Calu3 (cell line): ENCODE results near the gene SPPL3. TPM values are rescaled to one million over a fixed set of nuclear protein-coding genes. Genes with fewer than 3 reads are reported as not detected.
"Not testable (repeated sequence)": the region's sequence is repeated elsewhere in the genome, so short reads cannot be mapped to it uniquely, and the experiment has no call there.

ENCODE experiments used
- BruUV-seq: library from RNA; stranded (reverse); fragments of 400-500 nt; replicated peaks from 2 replicates; lab custom pipeline; 2021; lab: Mats Ljungman, UMichigan
- CTCF ChIA-PET: fragments of 300-600 bp; sonication (Branson Sonifier 250); formaldehyde crosslinking; loops from one replicate; lab custom pipeline; 2022; ENCODE audit warnings: antibody characterized with exemption; lab: Charles Lee
- DNase-seq: peaks from one replicate; pipeline ENCODE4 v3.0.0; 2022
- H3K27ac Mint-ChIP-seq: one replicate; pipeline ENCODE4 v1.8.0; 2022; ENCODE audit warnings: mixed read lengths; ENCODE audit not compliant: unreplicated experiment
- H3K27me3 Mint-ChIP-seq: one replicate; pipeline ENCODE4 v1.8.0; 2022; ENCODE audit warnings: mixed read lengths; ENCODE audit not compliant: unreplicated experiment
- H3K36me3 Mint-ChIP-seq: one replicate; pipeline ENCODE4 v1.8.0; 2022; ENCODE audit warnings: mild to moderate bottlenecking, moderate library complexity, mixed read lengths; ENCODE audit not compliant: insufficient read depth, unreplicated experiment
- H3K4me1 Mint-ChIP-seq: one replicate; pipeline ENCODE4 v1.8.0; 2022; ENCODE audit warnings: mild to moderate bottlenecking, low read depth, mixed read lengths; ENCODE audit not compliant: unreplicated experiment
- H3K4me3 Mint-ChIP-seq: one replicate; pipeline ENCODE4 v1.8.0; 2022; ENCODE audit warnings: mild to moderate bottlenecking, low read depth, moderate library complexity, mixed read lengths; ENCODE audit not compliant: unreplicated experiment
- H3K9me3 Mint-ChIP-seq: one replicate; pipeline ENCODE4 v1.8.0; 2022; ENCODE audit warnings: low read depth, mixed read lengths; ENCODE audit not compliant: unreplicated experiment
- CTCF ChIP-seq: fragments of 200-600 bp; IDR thresholded peaks from one replicate; pipeline ENCODE4 v1.8.0; 2022; ENCODE audit warnings: antibody characterized with exemption; ENCODE audit not compliant: unreplicated experiment
- intact Hi-C: fragments of 100-400 bp; cut with micrococcal nuclease; formaldehyde crosslinking; loops from one replicate; pipeline ENCODE4 v1.10.0; 2022; ENCODE audit not compliant: unreplicated experiment
- total RNA-seq: library from RNA; stranded (reverse); gene quantifications from 2 replicates; pipeline ENCODE4 v1.2.3, GENCODE V29; 2022

Gene SPPL3
- total RNA-seq, 1 experiment from 2014 or later, result 61.0 TPM

DNA sequence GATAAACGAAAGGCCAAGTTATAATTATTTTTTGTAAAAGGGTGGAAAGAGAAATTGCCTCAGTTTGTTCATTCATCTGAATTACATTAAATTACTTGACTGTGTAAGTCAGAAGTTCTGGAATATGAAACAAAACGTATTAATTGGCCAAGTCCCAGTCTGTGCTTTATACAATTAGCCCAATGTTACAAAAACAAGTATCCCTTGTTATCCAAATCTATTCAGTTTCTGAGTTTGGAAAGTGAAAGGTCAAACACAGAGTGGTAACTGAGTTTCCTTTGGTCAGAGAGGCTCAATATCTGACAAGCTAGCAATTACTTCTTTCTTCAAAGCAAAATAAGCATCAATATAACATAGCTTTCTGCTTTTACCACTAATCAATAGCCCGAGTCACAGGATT, 62.6 kb downstream of the SPPL3 start:
- H3K4me3 Mint-ChIP-seq, result no peak overlapping the region
- no peaks in the 10 kb centered on the region for H3K36me3 Mint-ChIP-seq
- no peak overlapping the region for H3K27ac Mint-ChIP-seq
- intact Hi-C loops, result no loop called here
- peaks cover 30% of the 10 kb centered on the region for H3K4me1 Mint-ChIP-seq
- H3K27me3 Mint-ChIP-seq, result no peaks in the 10 kb centered on the region
- H3K9me3 Mint-ChIP-seq, result no peaks in the 10 kb centered on the region
- no peak for DNase-seq
- no peak for TF ChIP-seq CTCF
- CTCF ChIA-PET, result no interaction called here
- BruUV-seq, result no TSS peak

DNA sequence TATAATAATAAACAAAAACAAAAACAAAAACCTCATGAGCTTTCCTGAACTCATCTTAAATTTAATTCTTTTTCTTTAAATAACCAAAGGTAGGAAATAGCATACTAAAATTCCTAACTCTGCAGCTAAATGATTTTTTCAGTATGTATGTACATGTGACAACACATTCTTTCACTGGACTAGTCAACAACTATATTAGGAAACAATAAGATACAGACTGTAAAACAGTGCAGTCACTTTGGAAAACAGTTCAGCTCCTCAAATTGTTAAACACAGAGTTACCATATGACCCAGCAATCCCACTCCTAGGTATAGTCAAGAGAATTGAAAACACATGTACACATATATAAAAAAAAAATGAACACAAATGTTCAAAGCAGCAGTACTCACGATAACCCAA, 64.7 kb downstream of the SPPL3 start:
- no peaks in the 10 kb centered on the region for H3K36me3 Mint-ChIP-seq
- intact Hi-C loops, result no loop called here
- H3K4me1 Mint-ChIP-seq, result peaks cover 47% of the 10 kb centered on the region
- no peak overlapping the region for H3K4me3 Mint-ChIP-seq
- CTCF ChIA-PET, result interaction anchor here (1.4 kb wide), 1 partner anchor 17 kb away, joined by 4 read pairs; no protein-coding TSS in a partner anchor
- no peak for TF ChIP-seq CTCF
- H3K27ac Mint-ChIP-seq, result no peak overlapping the region
- DNase-seq, result no peak
- H3K9me3 Mint-ChIP-seq, result no peaks in the 10 kb centered on the region
- no TSS peak for BruUV-seq
- no peaks in the 10 kb centered on the region for H3K27me3 Mint-ChIP-seq

- CTCF ChIA-PET, H3K27ac Mint-ChIP-seq, H3K27me3 Mint-ChIP-seq: not testable (repeated sequence)
Measured at GRCh38 chr12:120838629-120839383, 65.4 kb downstream of the SPPL3 start.

GRCh38 chr12:120836114-120836684, 68.0 kb downstream of the SPPL3 start:
- H3K36me3 Mint-ChIP-seq, result no peaks in the 10 kb centered on the region
- CTCF ChIA-PET, result interaction anchor here (0.5 kb wide), 1 partner anchor 24 kb away, joined by 3 read pairs; no protein-coding TSS in a partner anchor
- no peaks in the 10 kb centered on the region for H3K27me3 Mint-ChIP-seq
- no peaks in the 10 kb centered on the region for H3K9me3 Mint-ChIP-seq
- H3K27ac Mint-ChIP-seq, result no peak overlapping the region
- TF ChIP-seq CTCF, result no peak
- H3K4me1 Mint-ChIP-seq, result peaks cover 32% of the 10 kb centered on the region
- intact Hi-C loops, result no loop called here
- no peak overlapping the region for H3K4me3 Mint-ChIP-seq
- DNase-seq, result no peak
- no TSS peak for BruUV-seq

More at GRCh38 chr12:120838629-120839383, 65.4 kb downstream of the SPPL3 start:
- DNase-seq, BruUV-seq, H3K4me3 Mint-ChIP-seq, H3K9me3 Mint-ChIP-seq, intact Hi-C loops, H3K36me3 Mint-ChIP-seq: not testable (repeated sequence)
- H3K4me1 Mint-ChIP-seq, result peaks cover 43% of the 10 kb centered on the region
